HK-2 (cell line): Measurements from ENCODE around the gene PAFAH2.

Experiments used
- DNase-seq: peaks from one replicate; pipeline ENCODE4 v3.0.0-alpha.2; 2018; ENCODE audit not compliant: unreplicated experiment

Gene PAFAH2

GRCh38 chr1:25997828-25998761 lies at the start of gene PAFAH2:
PAFAH2 (minus strand) TSS chr1:25998063; CDS start chr1:25990816, 7,247 bp downstream.
- peak; percentile 97 for DNase-seq

DNA sequence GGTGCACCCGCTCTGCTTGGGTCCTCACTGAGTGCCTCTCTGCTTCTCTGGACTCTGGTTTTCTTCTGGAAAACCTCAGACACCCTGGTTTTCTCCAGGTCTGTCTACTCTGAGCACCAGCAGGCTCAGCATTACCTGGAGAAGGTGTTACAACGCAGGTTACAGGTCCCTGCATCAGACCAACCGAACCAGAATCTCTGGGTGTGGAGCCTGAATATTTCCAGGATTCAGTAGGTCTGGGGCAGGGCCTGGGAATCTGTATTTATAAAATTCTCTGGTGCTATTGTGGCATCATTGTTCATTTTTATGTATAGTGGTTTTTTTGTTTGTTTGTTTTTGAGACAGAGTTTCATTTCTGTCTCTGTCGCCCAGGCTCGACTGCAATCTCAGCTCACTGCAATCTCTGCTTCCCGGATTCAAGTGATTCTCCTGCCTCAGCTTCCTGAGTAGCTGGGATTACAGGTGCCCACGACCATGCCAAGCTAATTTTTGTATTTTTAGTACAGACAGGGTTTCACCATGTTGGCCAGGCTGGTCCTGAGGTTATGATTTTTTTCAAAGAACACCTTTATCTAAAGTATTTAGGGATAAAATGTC lies 49.5 kb upstream of the PAFAH2 start:
- DNase-seq = no peak

- no peak for DNase-seq
Observed at GRCh38 chr1:26046246-26047095, 48.6 kb upstream of the PAFAH2 start.

GRCh38 chr1:26045722-26046245 lies 47.9 kb upstream of the PAFAH2 start, which contains the start of gene SLC30A2:
SLC30A2 (minus strand) TSS chr1:26046118; CDS start chr1:26045896, 222 bp downstream.
- no peak for DNase-seq

DNA sequence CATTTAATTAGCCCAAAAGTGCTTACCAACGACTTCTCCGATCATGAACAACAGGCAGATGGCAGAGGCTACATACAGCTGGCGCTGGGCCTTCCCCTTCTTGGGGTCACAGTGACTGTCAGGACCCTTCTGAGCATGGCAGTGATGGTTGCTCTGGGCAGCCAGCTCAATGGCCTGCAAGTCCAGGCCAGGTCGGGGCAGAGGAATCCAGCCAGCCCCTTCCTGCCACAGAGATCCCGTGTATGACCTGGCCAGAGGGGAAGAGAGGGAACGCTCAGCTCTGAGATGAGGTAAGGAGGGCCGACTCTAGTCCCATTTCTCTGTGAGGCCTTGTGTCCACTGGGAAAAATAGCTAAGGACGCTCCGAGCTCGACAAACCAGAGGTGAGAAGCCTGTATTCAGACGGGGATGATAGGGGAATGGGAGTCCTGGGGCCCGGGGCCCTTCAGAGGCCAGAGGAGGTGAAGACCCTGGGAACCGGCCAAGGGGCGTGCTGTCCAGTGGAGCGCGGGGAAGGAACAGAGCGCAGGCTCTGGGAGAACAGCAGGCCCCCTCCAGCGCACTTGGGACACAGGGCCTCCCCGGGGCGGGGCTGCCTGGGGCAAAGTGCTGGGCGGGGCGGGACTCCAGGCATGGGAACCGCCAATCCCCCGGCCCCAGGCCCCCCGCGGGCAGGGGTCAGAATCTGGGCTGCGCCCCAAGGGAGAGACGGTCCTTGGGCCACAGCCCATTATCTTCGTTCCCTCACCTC lies 47.3 kb upstream of the PAFAH2 start:
- no peak for DNase-seq

DNA sequence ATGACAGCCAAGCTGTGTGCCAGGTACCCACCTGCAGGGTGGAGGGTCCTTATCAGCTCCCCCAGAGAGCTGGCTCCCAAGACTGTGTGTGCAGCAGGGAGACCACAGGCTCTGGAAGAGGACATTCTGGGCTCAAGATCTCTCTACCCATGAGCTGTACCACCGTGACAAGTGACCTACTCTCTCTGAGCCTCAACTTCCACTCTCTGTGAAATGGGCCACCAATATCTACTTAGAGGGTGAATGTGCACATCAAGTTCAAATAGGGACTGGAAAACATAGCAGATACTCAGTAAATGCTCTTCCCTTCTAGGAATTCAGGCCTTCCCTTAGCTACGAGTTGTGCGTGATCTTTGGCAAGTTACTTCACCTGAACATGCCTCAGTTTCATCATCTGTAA lies 46.6 kb upstream of the PAFAH2 start:
- DNase-seq = no peak

- no peak for DNase-seq
Observed at GRCh38 chr1:26043765-26044164, 45.9 kb upstream of the PAFAH2 start.

DNA sequence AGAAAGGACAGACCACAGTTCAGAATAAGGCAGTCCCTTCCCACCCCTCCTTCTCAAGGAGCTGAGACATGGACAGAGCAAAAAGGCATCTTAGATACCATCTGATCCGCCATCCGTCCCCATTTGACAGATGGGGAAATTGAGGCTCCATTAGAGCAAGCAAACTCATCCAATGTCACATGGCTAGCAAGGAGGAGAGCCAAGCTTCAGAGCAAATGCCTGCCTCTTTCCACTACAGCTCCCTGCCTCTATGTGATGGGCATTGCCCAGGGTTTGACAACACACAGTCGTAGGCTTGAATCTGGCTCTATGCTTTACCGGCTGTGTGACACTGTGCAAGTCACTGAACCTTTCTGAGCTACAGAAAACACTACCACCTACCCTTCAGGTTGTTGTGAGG lies 44.1 kb upstream of the PAFAH2 start:
- DNase-seq = no peak

GRCh38 chr1:26041401-26041800 lies 43.5 kb upstream of the PAFAH2 start:
- no peak for DNase-seq

GRCh38 chr1:26038904-26039303 lies 41.0 kb upstream of the PAFAH2 start:
- DNase-seq = no peak

GRCh38 chr1:26038477-26038876 lies 40.6 kb upstream of the PAFAH2 start:
- no peak for DNase-seq

GRCh38 chr1:26037904-26038303 lies 40.0 kb upstream of the PAFAH2 start:
- DNase-seq = no peak

GRCh38 chr1:26036756-26037281 lies 39.0 kb upstream of the PAFAH2 start:
- DNase-seq = no peak

GRCh38 chr1:26035959-26036755 lies 38.3 kb upstream of the PAFAH2 start:
- DNase-seq = peak; percentile 91

GRCh38 chr1:26035203-26035958 lies 37.5 kb upstream of the PAFAH2 start:
- DNase-seq = peak; percentile 92

- no peak for DNase-seq
Observed at GRCh38 chr1:26034504-26035202, 36.8 kb upstream of the PAFAH2 start.

DNA sequence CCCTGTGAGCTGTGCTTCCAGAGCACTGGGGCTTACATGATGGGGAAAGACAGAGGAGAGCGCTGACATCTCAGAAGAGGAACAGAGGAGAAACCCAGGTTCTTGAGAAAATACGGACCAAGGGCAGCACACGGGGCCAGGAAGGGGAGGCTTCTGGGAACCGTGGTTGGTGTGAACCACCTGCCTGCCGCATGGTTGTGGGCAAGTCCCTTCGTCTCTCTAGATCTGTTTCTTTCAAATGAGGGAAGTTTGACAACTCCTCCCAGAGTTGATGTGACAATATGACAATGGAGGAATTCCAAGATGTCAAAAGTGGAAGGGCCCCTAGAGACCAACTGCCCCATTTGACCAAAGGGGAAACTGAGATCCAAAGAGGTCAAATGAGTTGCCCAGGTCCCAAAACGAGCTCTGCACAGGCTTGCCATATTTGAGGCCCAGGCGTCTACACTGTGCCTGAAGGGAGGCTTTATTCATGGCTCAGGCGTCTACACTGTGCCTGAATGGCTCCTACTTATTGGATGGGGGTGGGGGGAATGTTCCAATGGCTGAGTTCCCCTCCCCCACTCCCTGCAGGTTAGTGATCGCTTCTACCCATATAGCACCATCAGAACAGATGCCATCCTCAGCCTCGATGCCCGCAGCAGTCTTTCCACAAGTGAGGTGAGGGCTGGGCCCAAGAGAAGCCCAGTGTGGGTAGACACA lies 34.9 kb upstream of the PAFAH2 start:
- no peak for DNase-seq

- no peak for DNase-seq
Observed at GRCh38 chr1:26031611-26032220, 33.9 kb upstream of the PAFAH2 start.
